HG03108 (cell line): ENCODE measurements around the gene TPO.
"Not testable (repeated sequence)": the region's sequence is repeated elsewhere in the genome, so short reads cannot be mapped to it uniquely, and the experiment has no call there.

Source experiments
- ATAC-seq: cut with Tn5 transposase; IDR thresholded peaks from one replicate; pipeline ENCODE4 v1.9.1; 2021; ENCODE audit warnings: moderate library complexity; ENCODE audit not compliant: unreplicated experiment

The TPO gene

DNA sequence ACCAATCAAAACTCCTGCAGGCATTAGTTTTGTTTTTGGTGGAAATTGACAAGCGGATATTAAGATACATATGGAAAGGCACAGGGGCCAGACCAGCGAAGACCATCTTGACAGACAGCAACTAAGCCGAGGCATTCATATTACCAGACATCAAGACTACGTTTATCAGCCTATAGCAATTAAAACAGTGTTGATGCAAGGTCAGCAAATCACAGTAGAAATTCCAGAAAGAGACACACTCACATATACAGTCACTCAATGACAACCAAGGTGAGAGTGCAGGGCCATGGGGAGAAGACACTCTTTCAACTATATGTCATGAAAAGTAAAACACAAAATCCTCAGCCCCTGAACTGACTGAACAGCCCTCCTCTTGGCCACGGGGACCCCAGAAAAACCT, 164.6 kb downstream of the TPO start:
- no peak for ATAC-seq

- ATAC-seq = not testable (repeated sequence)
Measured at GRCh38 chr2:1581257-1581964, 168.1 kb downstream of the TPO start.

- ATAC-seq = no peak
Measured at GRCh38 chr2:1581965-1582625, 168.8 kb downstream of the TPO start.

GRCh38 chr2:1582891-1583341, 169.7 kb downstream of the TPO start:
- no peak for ATAC-seq

DNA sequence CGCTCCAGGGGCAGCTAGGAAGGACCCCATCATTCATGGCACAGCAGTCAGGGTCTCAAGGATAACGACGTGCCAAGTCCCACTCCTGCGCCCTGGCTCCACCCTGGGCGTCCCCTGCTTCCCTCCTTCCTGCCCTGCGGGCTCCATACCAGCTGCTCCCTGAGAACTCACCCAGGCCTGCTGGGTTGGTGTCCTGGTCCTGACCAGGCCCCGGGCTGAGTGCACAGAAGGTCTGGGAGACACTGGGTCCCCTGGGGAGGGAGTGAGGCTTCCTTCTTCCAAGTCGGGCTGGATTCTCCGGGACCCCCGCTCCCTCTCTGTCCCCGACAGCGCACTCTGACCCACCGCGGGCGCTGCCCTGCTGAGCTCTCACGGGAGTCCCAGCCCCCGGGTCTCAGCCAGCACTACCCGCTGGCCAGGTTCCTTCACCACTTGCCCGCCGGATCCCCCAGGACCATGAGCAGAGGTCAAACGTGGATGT, 170.8 kb downstream of the TPO start:
- no peak for ATAC-seq

- ATAC-seq = no peak
Measured at GRCh38 chr2:1584691-1585485, 171.6 kb downstream of the TPO start.

GRCh38 chr2:1585635-1586034, 172.4 kb downstream of the TPO start:
- ATAC-seq = no peak

GRCh38 chr2:1586251-1586922, 173.1 kb downstream of the TPO start:
- ATAC-seq = no peak

GRCh38 chr2:1586923-1587840, 173.9 kb downstream of the TPO start:
- ATAC-seq = no peak

GRCh38 chr2:1588051-1588977, 175.1 kb downstream of the TPO start:
- ATAC-seq = no peak

DNA sequence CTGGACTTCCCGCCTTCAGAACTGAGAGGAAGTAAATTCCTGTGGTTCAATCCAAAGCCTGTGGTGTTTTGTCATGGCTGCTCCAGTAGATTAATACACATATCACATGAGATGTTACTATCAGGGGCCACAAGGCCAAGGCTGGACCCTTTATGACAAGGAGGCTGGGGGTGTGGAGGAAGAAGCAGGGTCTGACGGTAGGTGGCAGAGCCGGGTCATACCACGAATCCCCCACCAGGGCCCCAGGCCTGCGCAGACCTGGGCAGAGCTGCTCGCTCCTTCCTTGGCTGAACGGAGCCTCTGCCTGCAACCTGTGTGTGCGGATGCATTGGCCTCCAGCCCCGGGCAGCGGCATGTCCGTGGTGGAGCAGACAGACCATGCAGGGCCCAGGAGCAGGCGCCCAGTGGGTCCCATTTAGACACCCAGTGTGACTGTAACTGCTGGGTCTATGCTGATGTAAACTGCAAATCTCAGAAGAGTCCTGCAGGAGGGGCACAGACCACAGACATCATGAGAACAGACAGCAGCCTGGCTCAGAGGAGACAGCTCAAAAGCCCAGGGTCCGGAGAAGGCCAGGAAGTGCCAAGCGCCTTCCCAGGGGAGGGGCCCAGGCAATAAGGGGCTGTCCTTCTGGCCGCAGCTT, 175.8 kb downstream of the TPO start:
- no peak for ATAC-seq

DNA sequence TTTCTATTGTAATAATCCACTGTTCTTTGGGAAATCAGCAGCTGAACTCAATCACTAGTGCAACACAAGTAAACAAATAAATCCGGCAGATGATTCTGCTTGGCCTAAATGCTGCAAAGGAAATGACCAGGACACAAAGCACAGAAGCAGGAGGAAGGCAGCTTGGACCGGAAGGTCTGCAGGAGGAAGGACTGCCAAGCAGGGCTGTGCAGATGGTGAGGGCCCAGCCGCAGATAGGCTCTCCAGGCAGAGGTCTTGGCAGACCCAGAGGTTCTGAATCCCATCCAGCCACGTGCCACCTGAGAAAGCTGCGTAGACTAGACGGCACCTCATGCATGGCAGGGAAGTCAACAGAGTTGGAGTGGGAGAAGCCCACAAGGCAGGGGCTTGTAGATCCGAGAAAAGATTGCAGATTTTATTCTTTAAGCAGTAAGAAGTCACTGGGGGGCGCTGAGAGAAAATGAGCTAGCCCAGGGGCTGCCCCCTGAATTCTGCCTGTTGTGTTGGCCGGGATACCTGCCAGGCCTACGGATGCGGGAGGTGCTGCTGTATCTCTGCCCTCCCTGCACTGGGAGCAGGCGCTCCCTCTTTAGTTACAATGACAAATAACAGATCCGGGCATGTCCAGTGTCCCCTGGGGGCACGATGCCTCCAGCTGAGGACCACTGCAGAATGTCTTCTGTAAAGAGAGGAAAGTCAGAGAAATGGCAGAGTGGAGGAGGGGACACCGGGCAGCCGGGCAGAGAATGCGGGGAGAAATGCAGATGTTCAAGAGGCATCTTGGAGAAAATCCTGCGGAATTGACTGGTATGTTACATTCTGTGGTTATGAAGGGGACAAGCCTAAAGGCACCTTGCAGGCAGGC, 177.6 kb downstream of the TPO start:
- no peak for ATAC-seq

DNA sequence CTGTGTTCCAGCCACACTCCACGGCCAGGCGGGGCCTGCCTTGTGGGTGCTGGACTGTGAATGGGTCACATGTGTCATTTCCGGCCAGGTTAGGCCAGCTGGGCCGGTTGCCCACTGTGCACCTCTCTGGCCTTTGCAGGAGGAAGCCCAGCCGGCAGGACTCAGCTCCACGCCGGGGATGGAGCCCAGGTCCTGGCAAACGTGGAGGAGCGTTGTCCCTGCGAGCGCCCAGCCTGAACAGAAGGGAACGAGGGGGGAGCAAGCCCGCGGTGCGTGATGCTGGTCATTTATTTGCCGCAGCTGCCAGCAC, 178.2 kb downstream of the TPO start:
- no peak for ATAC-seq
